Psoas muscle (tissue), 8 donors: Measurements from ENCODE around the gene GOLGA5. TPM values are rescaled to one million over a fixed set of nuclear protein-coding genes. Genes with fewer than 3 reads are reported as not detected.
"Not testable (repeated sequence)": the region's sequence is repeated elsewhere in the genome, so short reads cannot be mapped to it uniquely, and the experiment has no call there.

ENCODE experiments used
- ATAC-seq, 4 donors: fragments of 200-7000 bp; cut with Tn5 transposase; one replicate each; pipeline ENCODE4 v1.9.1; 2020; ENCODE audit warnings: moderate library complexity in 3 of 4, mild to moderate bottlenecking in 2 of 4
- DNase-seq, 2 donors: peaks; one replicate each; pipeline ENCODE4 v3.0.0-alpha.2; 2020
- H3K27ac ChIP-seq: fragments of 200-600 bp; one replicate; pipeline ENCODE4 v1.8.0; 2022
- H3K27me3 ChIP-seq, 3 donors: fragments of 200-600 bp in 1 of 3; one replicate each; pipeline versions ENCODE4 v1.6.1 to v1.8.0; 2013 to 2022; ENCODE audit warnings: low read length in 2 of 3, mild to moderate bottlenecking in 2 of 3, moderate library complexity in 1 of 3; ENCODE audit not compliant: insufficient read depth in 3 of 3
- H3K36me3 ChIP-seq, 2 donors: fragments of 200-600 bp in 1 of 2; one replicate each; pipeline versions ENCODE4 v1.6.1 to v1.8.0; 2013 to 2022; ENCODE audit warnings: low read depth in 1 of 2, mild to moderate bottlenecking in 1 of 2, moderate library complexity in 1 of 2; ENCODE audit not compliant: insufficient read depth in 1 of 2
- H3K4me1 ChIP-seq: fragments of 200-600 bp; one replicate; pipeline ENCODE4 v1.8.0; 2022
- H3K4me3 ChIP-seq: fragments of 200-600 bp; one replicate; pipeline ENCODE4 v1.8.0; 2022; ENCODE audit warnings: mild to moderate bottlenecking
- H3K9me3 ChIP-seq: fragments of 200-600 bp; one replicate; pipeline ENCODE4 v1.8.0; 2022
- WGBS, 3 donors: extraction: QIAGEN DNeasy Blood & Tissue Kit; methylation state at CpG; one replicate each; pipeline versions ENCODE4 v1.1.6 to v1.1.7; 2013; 5-methylcytosine and 5-hydroxymethylcytosine counted together
- intact Hi-C, 2 donors: fragments of 100-400 bp; cut with DNase I; formaldehyde crosslinking; loops; one replicate each; pipeline versions ENCODE4 v1.11.0 to v1.14.2; 2022
- polyA plus RNA-seq, 3 donors: library from polyadenylated mRNA; stranded (reverse); fragments of 200-250 nt; gene quantifications; one replicate each; pipeline ENCODE4 v1.2.3, GENCODE V29; 2013
- total RNA-seq, 4 donors: library from RNA; stranded (reverse); fragmentation: NEBNext Ultra II Directional in 2 of 4; extraction: Animal tissue kit (Norgen Biotek cat#: 25700) in 2 of 4; gene quantifications; one replicate each; pipeline versions ENCODE4 v1.2.1 to v1.2.4, GENCODE V29; 2021 to 2023
- TF ChIP-seq, protein P1 (sequence below): fragments of 200-600 bp; IDR thresholded peaks from one replicate; pipeline ENCODE4 v1.8.0; 2022; ENCODE audit warnings: antibody characterized with exemption
- donor health status: healthy with polysubstance abuse.
- donor health status: DM: no; HTN: no; CAD: no; lungs with moderate emphysema.
- donor health status: Bipolar disorder and iron deficiency.
- donor health status: healthy.
- donor health status: DM: yes; HTN: yes; CAD: no.
- donor health status: DM: no; HTN: no; CAD: no.
- donor health status: DM: no; HTN: no; CAD: no.
- donor health status: DM: yes; HTN: yes; CAD: no.

The GOLGA5 gene
- total and polyA plus RNA-seq, 7 donors: 19.8 to 59.1 (median 23.5) TPM

DNA sequence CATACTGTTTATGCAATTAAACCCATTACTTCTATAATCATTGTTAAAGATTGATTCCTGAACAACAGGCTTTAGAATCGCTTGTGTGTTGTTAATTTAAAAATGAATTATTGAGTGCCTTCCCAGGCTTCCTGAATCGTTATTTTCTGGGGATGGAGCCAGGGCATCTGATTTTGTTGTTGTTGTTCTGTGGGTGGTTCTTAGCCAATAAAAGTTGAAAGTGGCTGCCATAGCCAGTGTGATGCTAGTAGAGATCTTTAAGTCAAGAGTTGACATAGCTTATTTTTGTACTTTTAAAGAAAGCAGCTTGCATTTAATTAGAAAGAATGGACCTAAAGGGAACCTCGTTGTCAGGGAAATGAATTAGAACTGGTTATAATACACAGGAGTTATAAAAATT is 6.4 kb downstream of the GOLGA5 start:
- H3K9me3 ChIP-seq: no peaks in the 10 kb centered on the region
- ATAC-seq (no peak), DNase-seq (no peak)
- peaks cover 0 to 55% of the 10 kb centered on the region in 2 donors for H3K36me3 ChIP-seq
- TF ChIP-seq, protein P1, sequence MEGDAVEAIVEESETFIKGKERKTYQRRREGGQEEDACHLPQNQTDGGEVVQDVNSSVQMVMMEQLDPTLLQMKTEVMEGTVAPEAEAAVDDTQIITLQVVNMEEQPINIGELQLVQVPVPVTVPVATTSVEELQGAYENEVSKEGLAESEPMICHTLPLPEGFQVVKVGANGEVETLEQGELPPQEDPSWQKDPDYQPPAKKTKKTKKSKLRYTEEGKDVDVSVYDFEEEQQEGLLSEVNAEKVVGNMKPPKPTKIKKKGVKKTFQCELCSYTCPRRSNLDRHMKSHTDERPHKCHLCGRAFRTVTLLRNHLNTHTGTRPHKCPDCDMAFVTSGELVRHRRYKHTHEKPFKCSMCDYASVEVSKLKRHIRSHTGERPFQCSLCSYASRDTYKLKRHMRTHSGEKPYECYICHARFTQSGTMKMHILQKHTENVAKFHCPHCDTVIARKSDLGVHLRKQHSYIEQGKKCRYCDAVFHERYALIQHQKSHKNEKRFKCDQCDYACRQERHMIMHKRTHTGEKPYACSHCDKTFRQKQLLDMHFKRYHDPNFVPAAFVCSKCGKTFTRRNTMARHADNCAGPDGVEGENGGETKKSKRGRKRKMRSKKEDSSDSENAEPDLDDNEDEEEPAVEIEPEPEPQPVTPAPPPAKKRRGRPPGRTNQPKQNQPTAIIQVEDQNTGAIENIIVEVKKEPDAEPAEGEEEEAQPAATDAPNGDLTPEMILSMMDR: no peak
- intact Hi-C loops: no loop called here
- no peaks in the 10 kb centered on the region for H3K27me3 ChIP-seq
- peaks cover 26% of the 10 kb centered on the region for H3K4me1 ChIP-seq
- WGBS, 3 donors: 42 to 48% (median 46%) methylated on average over 3 of the region's 3 CpGs
- no peak overlapping the region for H3K4me3 ChIP-seq
- no peak overlapping the region for H3K27ac ChIP-seq

DNA sequence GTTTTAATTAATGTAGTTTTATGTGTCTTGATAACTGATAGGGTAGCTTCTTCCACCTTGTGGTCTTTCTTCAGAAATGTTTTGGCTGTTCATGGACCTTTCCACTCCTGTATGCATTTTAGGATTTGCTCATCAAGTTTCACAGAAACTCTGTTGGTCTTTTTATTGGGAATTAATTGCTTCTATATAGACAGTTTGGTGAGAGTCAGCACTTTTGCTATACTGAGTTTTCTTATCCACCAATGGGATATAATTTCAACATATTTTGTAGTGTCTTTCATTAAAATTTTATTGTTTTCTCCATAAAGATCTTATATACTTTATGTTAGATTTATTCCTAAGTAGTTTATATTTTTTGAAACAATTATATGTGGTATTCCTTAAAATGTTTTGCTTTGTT is 7.8 kb downstream of the GOLGA5 start:
- intact Hi-C loops: no loop called here
- Histone ChIP-seq H3K9me3 (no peaks in the 10 kb centered on the region), H3K27me3 (no peaks in the 10 kb centered on the region), H3K4me3 (no peak overlapping the region), H3K4me1 (peaks cover 24% of the 10 kb centered on the region), H3K27ac (no peak overlapping the region), H3K36me3 (peaks cover 0 to 55% of the 10 kb centered on the region in 2 donors)
- no peak for ATAC-seq
- TF ChIP-seq, protein P1: no peak
- DNase-seq: no peak

DNA sequence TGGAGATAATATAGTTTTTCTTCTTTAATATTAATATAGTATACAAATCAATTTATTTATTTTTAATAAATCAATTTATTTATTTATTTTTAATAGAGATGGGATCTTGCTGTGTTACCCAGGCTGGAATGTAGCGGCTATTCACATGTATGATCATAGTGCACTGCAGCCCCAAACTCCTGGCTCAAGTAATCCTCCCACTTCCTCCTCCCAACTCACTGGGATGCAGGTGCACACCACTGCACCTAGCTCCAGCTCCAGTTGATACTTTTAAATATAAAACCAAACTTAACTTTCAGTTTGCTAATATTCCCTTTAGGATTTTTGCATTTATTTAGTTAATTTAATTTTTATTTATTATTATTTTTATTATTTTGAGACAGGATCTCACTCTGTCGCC is 8.6 kb downstream of the GOLGA5 start:
- intact Hi-C loops: no loop called here
- peaks cover 24% of the 10 kb centered on the region for H3K4me1 ChIP-seq
- H3K36me3 ChIP-seq: peaks cover 1 to 56% of the 10 kb centered on the region in 2 donors
- TF ChIP-seq, protein P1: no peak
- DNase-seq (no peak), ATAC-seq (no peak)
- H3K9me3 ChIP-seq: no peaks in the 10 kb centered on the region
- H3K4me3 ChIP-seq: no peak overlapping the region
- 98 to 100% (median 99%) methylated on average over 2 of the region's 2 CpGs for WGBS, 3 donors
- H3K27me3 ChIP-seq: no peaks in the 10 kb centered on the region
- H3K27ac ChIP-seq: no peak overlapping the region

DNA sequence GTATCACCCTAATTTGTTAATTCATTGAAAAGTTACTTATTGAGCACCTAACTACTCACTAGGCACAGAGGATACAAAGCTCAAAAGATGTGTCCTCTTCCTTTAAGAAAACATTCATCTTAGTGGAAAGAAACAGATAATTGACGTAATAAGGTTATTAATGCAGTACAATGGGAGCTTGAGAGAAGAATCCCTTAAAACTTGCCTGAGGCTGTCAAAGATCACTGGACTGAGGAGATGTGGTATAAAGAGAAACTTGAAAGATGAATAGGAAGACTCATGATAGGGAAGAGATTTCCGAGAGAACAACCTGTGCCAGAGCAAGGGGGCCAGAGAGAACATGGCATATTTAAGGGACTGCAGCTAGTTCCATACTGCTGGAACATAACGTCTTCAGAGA is 19.1 kb downstream of the GOLGA5 start:
- 93 to 97% (median 96%) methylated on average over 3 of the region's 3 CpGs for WGBS, 3 donors
- TF ChIP-seq, protein P1: no peak
- H3K27me3 ChIP-seq: no peaks in the 10 kb centered on the region
- H3K4me3 ChIP-seq: no peak overlapping the region
- H3K9me3 ChIP-seq: no peaks in the 10 kb centered on the region
- H3K4me1 ChIP-seq: no peaks in the 10 kb centered on the region
- no peak for ATAC-seq
- H3K36me3 ChIP-seq: peaks cover 3 to 99% of the 10 kb centered on the region in 2 donors
- H3K27ac ChIP-seq: no peak overlapping the region
- intact Hi-C loops: no loop called here
- DNase-seq: no peak

DNA sequence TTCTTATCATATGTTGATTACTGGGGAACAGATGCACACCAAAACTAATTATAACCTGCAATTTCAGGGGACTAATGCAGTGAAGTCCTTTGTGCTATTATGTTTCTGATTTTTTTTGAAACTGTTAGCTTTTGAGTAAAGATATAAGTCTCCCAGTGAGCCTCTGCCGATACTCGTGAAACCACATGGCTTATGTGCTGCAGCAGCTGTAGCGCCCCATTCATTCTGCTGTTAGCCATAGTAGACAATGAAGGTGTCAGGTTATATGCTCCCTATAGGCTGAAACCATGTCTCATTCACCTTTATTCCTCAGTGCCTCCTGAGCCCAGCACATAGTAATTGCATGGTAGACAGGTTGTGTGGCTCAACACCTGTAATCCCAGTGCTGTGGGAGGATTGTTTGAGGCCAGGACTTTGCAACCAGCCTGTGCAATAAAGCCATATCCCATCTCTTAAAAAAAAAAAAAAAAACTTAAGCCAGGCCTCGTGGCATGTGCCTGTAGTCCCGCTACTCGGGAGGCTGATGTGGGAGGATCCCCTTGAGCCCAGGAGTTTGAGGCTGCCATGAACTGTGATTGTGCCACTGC is 25.0 kb downstream of the GOLGA5 start:
- intact Hi-C loops: no loop called here
- TF ChIP-seq, protein P1: no peak

DNA sequence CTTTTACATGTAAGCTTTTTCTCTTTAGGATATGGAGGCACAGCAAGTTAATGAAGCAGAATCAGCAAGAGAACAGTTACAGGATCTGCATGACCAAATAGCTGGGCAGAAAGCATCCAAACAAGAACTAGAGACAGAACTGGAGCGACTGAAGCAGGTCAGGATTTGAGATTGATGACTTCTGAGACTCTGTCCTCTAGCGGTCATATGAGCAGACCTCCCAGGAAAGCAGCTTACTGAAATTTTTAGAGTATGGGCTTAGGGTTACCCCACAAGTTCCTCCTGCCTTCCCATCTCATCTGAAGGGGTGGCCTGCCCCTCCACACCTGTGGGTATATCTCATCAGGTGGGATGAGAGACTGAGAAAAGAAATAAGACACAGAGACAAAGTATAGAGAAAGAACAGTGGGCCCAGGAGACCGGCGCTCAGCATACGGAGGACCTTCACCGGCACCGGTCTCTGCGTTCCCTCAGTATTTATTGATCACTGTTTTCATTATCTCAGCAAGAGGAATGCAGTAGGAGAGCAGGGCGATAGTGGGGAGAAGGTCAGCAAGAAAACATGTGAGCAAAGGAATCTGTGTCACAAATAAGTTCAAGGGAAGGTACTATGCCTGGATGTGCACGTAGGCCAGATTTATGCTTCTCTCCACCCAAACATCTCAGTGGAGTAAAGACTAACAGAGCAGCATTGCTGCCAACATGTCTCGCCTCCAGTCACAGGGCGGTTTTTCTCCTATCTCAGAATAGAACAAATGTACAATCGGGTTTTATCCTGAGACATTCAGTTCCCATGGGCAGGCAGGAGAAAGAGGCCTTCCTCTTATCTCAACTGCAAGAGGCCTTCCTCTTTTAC is 25.8 kb downstream of the GOLGA5 start:
- not testable (repeated sequence) for H3K27ac ChIP-seq, DNase-seq, H3K4me1 ChIP-seq, H3K27me3 ChIP-seq, H3K4me3 ChIP-seq, ATAC-seq, H3K9me3 ChIP-seq
- intact Hi-C loops: loop anchor here in 1 of 2 donors (10.0 kb wide), 1 partner anchor 675 kb away; no protein-coding TSS in a partner anchor
- WGBS, 3 donors: 82 to 91% (median 88%) methylated on average over 12 to 13 of the region's 13 CpGs
- H3K36me3 ChIP-seq: peaks cover 2 to 99% of the 10 kb centered on the region in 2 donors

More for the DNA sequence above, 25.0 kb downstream of the GOLGA5 start:
- Histone ChIP-seq H3K9me3 (no peaks in the 10 kb centered on the region), H3K4me1 (no peaks in the 10 kb centered on the region), H3K27ac (no peak overlapping the region), H3K27me3 (no peaks in the 10 kb centered on the region), H3K4me3 (no peak overlapping the region), H3K36me3 (peaks cover 5 to 99% of the 10 kb centered on the region in 2 donors)
- ATAC-seq (no peak), DNase-seq (no peak)
- WGBS, 3 donors: 75 to 79% (median 79%) methylated on average over 6 of the region's 6 CpGs

DNA sequence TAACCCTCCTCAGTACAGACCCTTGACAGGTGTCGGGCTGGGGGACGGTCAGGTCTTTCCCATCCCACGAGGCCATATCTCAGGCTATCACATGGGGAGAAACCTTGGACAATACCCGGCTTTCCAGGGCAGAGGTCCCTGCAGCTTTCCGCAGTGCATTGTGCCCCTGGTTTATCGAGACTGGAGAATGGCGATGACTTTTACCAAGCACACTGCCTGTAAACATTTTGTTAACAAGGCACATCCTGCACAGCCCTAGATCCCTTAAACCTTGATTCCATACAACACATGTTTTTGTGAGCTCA is 26.4 kb downstream of the GOLGA5 start:
- H3K4me3 ChIP-seq, H3K27ac ChIP-seq, H3K4me1 ChIP-seq, ATAC-seq, H3K27me3 ChIP-seq, H3K9me3 ChIP-seq, DNase-seq: not testable (repeated sequence)
- WGBS, 3 donors: 90 to 93% (median 91%) methylated on average over 7 of the region's 7 CpGs
- H3K36me3 ChIP-seq: peaks cover 2 to 99% of the 10 kb centered on the region in 2 donors
- intact Hi-C loops: loop anchor here in 1 of 2 donors (10.0 kb wide), 1 partner anchor 676 kb away; no protein-coding TSS in a partner anchor
